HepG2 (cell line): Measurements from ENCODE around the gene CFAP46. TPM values are rescaled to one million over a fixed set of nuclear protein-coding genes. Genes with fewer than 3 reads are reported as not detected.

Experiments used
- ATAC-seq: fragments of 200-7000 bp; cut with Tn5 transposase; 3 replicates; pipeline ENCODE4 v1.9.1; 2020; ENCODE audit warnings: mild to moderate bottlenecking, moderate library complexity
- BruUV-seq: library from RNA; stranded (reverse); fragments of 400-500 nt; replicated peaks from 2 replicates; lab custom pipeline; 2021; lab: Mats Ljungman, UMichigan
- CTCF ChIA-PET: fragments of 300-600 bp; formaldehyde crosslinking; extraction: SDS; loops from one replicate; lab custom pipeline; 2021; ENCODE audit warnings: low total read pairs, inconsistent platforms, low intra/inter-chr PET ratio; lab: Yijun Ruan, JAX
- POLR2A ChIA-PET: fragments of 350-600 bp; sonication (Branson Sonifier 250); formaldehyde crosslinking; loops from one replicate; lab custom pipeline; 2020; ENCODE audit warnings: antibody characterized with exemption, inconsistent platforms; lab: Yijun Ruan, JAX
- DNase-seq: peaks from one replicate; pipeline ENCODE4 v3.0.0-alpha.2; 2015; ENCODE audit warnings: low spot score
- FAIRE-seq: peaks from 3 replicates; lab custom pipeline; 2011; peaks lifted over from hg19 to GRCh38; lab: Jason Lieb, UNC
- H2AFZ ChIP-seq: one replicate; pipeline ENCODE4 v1.6.1; 2011; ENCODE audit warnings: low read length, inconsistent platforms
- H3K27ac ChIP-seq: fragments of 300-600 bp; 3 replicates; pipeline ENCODE4 v1.8.0; 2011; ENCODE audit warnings: mixed run types, mild to moderate bottlenecking, mixed read lengths, low read length, inconsistent platforms; ENCODE audit not compliant: insufficient read depth; ENCODE audit errors: extremely low read length
- H3K27me3 ChIP-seq, 2 experiments: fragments of 200-600 bp in 1 of 2; 2 replicates in 1 of 2; 3 replicates in 1 of 2; pipeline versions ENCODE4 v1.6.0 to v1.8.0; 2011; ENCODE audit warnings: low read length in 2 of 2, mild to moderate bottlenecking in 2 of 2, moderate library complexity in 2 of 2, inconsistent platforms in 1 of 2; ENCODE audit not compliant: insufficient read depth in 2 of 2, control insufficient read depth in 1 of 2
- H3K36me3 ChIP-seq, 2 experiments: fragments of 200-600 bp in 1 of 2; replicated peaks in 1 of 2; 2 replicates in 1 of 2; 3 replicates in 1 of 2; pipeline versions ENCODE4 v1.5.1 to v1.8.0; 2011; ENCODE audit warnings: low read length in 2 of 2, inconsistent platforms in 1 of 2; ENCODE audit not compliant: insufficient read depth in 2 of 2, control insufficient read depth in 1 of 2
- H3K4me1 ChIP-seq: 2 replicates; pipeline ENCODE4 v1.5.1; 2012; ENCODE audit warnings: low read length, inconsistent platforms; ENCODE audit not compliant: insufficient read depth
- H3K4me2 ChIP-seq: 2 replicates; pipeline ENCODE4 v1.6.0; 2011; ENCODE audit warnings: low read depth, low read length, inconsistent platforms
- H3K4me3 ChIP-seq, 3 experiments: fragments of 200-600 bp in 1 of 3; sonication (generic), shearing (Covaris generic) in 1 of 3; replicated peaks in 1 of 3; 2 replicates each; pipeline ENCODE4 v1.5.1; 2011 to 2016; ENCODE audit warnings: low read length in 3 of 3, inconsistent platforms in 2 of 3, low read depth in 2 of 3, mild to moderate bottlenecking in 2 of 3, control low read depth in 1 of 3, mixed read lengths in 1 of 3; ENCODE audit not compliant: insufficient read depth in 1 of 3
- H3K79me2 ChIP-seq: one replicate; pipeline ENCODE4 v1.6.1; 2011; ENCODE audit warnings: low read length, inconsistent platforms; ENCODE audit not compliant: insufficient read depth
- H3K9ac ChIP-seq: 2 replicates; pipeline ENCODE4 v1.6.0; 2011; ENCODE audit warnings: mild to moderate bottlenecking, low read depth, low read length, inconsistent platforms; ENCODE audit not compliant: insufficient read depth
- H3K9me3 ChIP-seq: 2 replicates; pipeline ENCODE4 v1.5.1; 2012; ENCODE audit warnings: mild to moderate bottlenecking, low read length
- H4K20me1 ChIP-seq: 2 replicates; pipeline ENCODE4 v1.6.0; 2011; ENCODE audit warnings: inconsistent platforms, mild to moderate bottlenecking, low read length, moderate library complexity; ENCODE audit not compliant: insufficient read depth
- HDAC6 ChIP-seq: fragments of 200-600 bp; sonication (generic); IDR thresholded peaks from 2 replicates; pipeline ENCODE4 v1.7.0; 2017; ENCODE audit warnings: mild to moderate bottlenecking, antibody characterized with exemption, low read length, low read depth
- HMGA1 ChIP-seq: sonication (generic); formaldehyde crosslinking; conservative IDR thresholded peaks from 2 replicates; pipeline ENCODE4 v1.4.0; 2020; ENCODE audit warnings: missing genetic modification reagents
- KLF16 ChIP-seq, 2 experiments: sonication (generic) in 1 of 2; formaldehyde crosslinking in 1 of 2; IDR thresholded peaks; 2 replicates each; pipeline versions ENCODE4 v1.6.1 to v1.8.0; 2016 to 2023; ENCODE audit warnings: missing genetic modification reagents in 2 of 2, missing compliant biosample characterization in 1 of 2
- PAX8 ChIP-seq: sonication (generic); formaldehyde crosslinking; IDR thresholded peaks from 2 replicates; pipeline ENCODE4 v1.8.0; 2022; ENCODE audit warnings: mild to moderate bottlenecking, missing genetic modification reagents, borderline replicate concordance
- SUZ12 ChIP-seq: fragments of 150-350 bp; IDR thresholded peaks from 2 replicates; pipeline ENCODE4 v1.6.1; 2014; ENCODE audit warnings: low read depth, low read length
- ZNF768 ChIP-seq: sonication (generic); formaldehyde crosslinking; IDR thresholded peaks from 2 replicates; pipeline ENCODE4 v1.4.0; 2020; ENCODE audit warnings: missing genetic modification reagents
- ZNF878 ChIP-seq: sonication (generic); formaldehyde crosslinking; IDR thresholded peaks from 2 replicates; pipeline ENCODE4 v1.8.1; 2023; ENCODE audit warnings: mild to moderate bottlenecking, missing genetic modification reagents, moderate library complexity
- WGBS: methylation state at CpG from one replicate; pipeline ENCODE4 v1.1.6; 2017; ENCODE audit warnings: low lambda C conversion rate; 5-methylcytosine and 5-hydroxymethylcytosine counted together
- in situ Hi-C: cut with HindIII; loops from 2 replicates; pipeline ENCODE4 v1.10.0; 2017; ENCODE audit warnings: low pct_unique_long_range_greater_than_20kb; ENCODE audit not compliant: extremely low pct_ligation_motif_present
- intact Hi-C: fragments of 100-400 bp; cut with micrococcal nuclease; formaldehyde crosslinking; loops from one replicate; pipeline ENCODE4 v1.10.0; 2022; ENCODE audit not compliant: unreplicated experiment
- polyA plus RNA-seq, 8 experiments: library from polyadenylated mRNA; depleted of rRNA in 3 of 8; stranded (reverse) in 7 of 8; unstranded in 1 of 8; fragments of >200 nt; fragmentation: Illumina TruSeq in 4 of 8; extraction: Trizol in 4 of 8; gene quantifications; 2 replicates each; pipeline versions ENCODE4 v1.2.1 to v1.2.3, GENCODE V29; 2011 to 2016; ENCODE audit warnings: low read depth in 4 of 8, missing spikeins in 1 of 8, mixed read lengths in 1 of 8; ENCODE audit not compliant: insufficient read depth in 1 of 8
- total RNA-seq, 5 experiments: library from RNA; depleted of rRNA; stranded (reverse); fragments of >200 nt; fragmentation: Illumina TruSeq; extraction: Trizol; gene quantifications; 2 replicates each; pipeline ENCODE4 v1.2.3, GENCODE V29; 2016; ENCODE audit warnings: low read depth in 1 of 5
- TF ChIP-seq, protein P1 (sequence below), 2 experiments: fragments of 450-650 bp in 1 of 2; sonication (generic) in 1 of 2; formaldehyde crosslinking in 1 of 2; IDR thresholded peaks; 2 replicates each; pipeline versions ENCODE4 v1.6.1 to v1.8.0; 2016 to 2022; ENCODE audit warnings: antibody characterized with exemption in 1 of 2, mild to moderate bottlenecking in 1 of 2, missing genetic modification reagents in 1 of 2
- TF ChIP-seq, protein P2 (sequence below): sonication (generic); formaldehyde crosslinking; IDR thresholded peaks from 2 replicates; pipeline ENCODE4 v1.5.1; 2020; ENCODE audit warnings: missing genetic modification reagents, mild to moderate bottlenecking, borderline replicate concordance
- TF ChIP-seq, protein P3 (sequence below): sonication (generic); formaldehyde crosslinking; IDR thresholded peaks from 2 replicates; pipeline ENCODE4 v1.4.0; 2020; ENCODE audit warnings: missing genetic modification reagents, mild to moderate bottlenecking, borderline replicate concordance

The CFAP46 gene
- total and polyA plus RNA-seq, 2 of the 13 experiments (the other 11 are each of a cell fraction or from before 2014, with no cell fraction given) = 0.24 to 0.84 TPM

DNA sequence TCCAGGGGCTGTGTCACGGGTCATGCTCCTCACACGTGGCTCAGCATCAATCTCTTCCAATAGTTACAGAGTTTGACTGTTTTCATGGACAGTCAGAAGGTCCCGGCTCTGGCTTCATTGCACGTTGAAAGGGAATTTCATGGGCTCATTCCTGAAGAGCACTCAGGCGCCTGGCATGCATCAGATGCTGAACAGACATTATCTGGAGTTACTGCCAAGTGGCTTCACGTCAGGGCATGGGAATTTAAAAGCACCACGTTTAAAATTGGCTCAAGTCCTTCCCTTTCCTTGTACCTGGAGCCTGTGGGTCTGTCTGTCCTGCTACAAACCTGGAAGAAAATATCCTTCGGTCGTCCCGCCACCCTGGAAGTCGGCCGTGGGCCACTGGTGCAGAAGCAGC is 50.4 kb downstream of the CFAP46 start:
- Histone ChIP-seq H3K4me3 (no peak overlapping the region), H3K36me3 (no peaks in the 10 kb centered on the region), H3K79me2 (no peaks in the 10 kb centered on the region), H4K20me1 (no peaks in the 10 kb centered on the region), H3K27ac (no peak overlapping the region), H3K27me3 (peaks cover 5 to 29% of the 10 kb centered on the region in 2 experiments; a peak in 4 of 5 replicates), H3K4me2 (no peak overlapping the region), H3K9me3 (no peaks in the 10 kb centered on the region), H3K4me1 (no peaks in the 10 kb centered on the region), H3K9ac (no peak overlapping the region), H2AFZ (no peak overlapping the region)
- in situ Hi-C loops (loop anchor here (10.0 kb wide), 1 partner anchor 237 kb away; no protein-coding TSS in a partner anchor), intact Hi-C loops (loop anchor here (10.0 kb wide), 1 partner anchor 237 kb away; no protein-coding TSS in a partner anchor)
- ChIA-PET POLR2A (no interaction called here), CTCF (no interaction called here)
- 43% methylated on average over 11 of the region's 12 CpGs for WGBS
- no TSS peak for BruUV-seq
- FAIRE-seq = no peak
- DNase-seq = no peak
- no peak for ATAC-seq
- TF ChIP-seq, protein P1, sequence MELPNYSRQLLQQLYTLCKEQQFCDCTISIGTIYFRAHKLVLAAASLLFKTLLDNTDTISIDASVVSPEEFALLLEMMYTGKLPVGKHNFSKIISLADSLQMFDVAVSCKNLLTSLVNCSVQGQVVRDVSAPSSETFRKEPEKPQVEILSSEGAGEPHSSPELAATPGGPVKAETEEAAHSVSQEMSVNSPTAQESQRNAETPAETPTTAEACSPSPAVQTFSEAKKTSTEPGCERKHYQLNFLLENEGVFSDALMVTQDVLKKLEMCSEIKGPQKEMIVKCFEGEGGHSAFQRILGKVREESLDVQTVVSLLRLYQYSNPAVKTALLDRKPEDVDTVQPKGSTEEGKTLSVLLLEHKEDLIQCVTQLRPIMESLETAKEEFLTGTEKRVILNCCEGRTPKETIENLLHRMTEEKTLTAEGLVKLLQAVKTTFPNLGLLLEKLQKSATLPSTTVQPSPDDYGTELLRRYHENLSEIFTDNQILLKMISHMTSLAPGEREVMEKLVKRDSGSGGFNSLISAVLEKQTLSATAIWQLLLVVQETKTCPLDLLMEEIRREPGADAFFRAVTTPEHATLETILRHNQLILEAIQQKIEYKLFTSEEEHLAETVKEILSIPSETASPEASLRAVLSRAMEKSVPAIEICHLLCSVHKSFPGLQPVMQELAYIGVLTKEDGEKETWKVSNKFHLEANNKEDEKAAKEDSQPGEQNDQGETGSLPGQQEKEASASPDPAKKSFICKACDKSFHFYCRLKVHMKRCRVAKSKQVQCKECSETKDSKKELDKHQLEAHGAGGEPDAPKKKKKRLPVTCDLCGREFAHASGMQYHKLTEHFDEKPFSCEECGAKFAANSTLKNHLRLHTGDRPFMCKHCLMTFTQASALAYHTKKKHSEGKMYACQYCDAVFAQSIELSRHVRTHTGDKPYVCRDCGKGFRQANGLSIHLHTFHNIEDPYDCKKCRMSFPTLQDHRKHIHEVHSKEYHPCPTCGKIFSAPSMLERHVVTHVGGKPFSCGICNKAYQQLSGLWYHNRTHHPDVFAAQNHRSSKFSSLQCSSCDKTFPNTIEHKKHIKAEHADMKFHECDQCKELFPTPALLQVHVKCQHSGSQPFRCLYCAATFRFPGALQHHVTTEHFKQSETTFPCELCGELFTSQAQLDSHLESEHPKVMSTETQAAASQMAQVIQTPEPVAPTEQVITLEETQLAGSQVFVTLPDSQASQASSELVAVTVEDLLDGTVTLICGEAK (IDR thresholded peaks at IDR 0.05) = no peak
- TF ChIP-seq, protein P1 (CRISPR knock-in tag; IDR thresholded peaks at IDR 0.05) = no peak
- TF ChIP-seq KLF16 (CRISPR knock-in tag; IDR thresholded peaks at IDR 0.05) (no peak), HMGA1 (CRISPR knock-in tag) (no peak), ZNF768 (CRISPR knock-in tag) (no peak), HDAC6 (no peak), PAX8 (CRISPR knock-in tag) (no peak), SUZ12 (no peak), ZNF878 (CRISPR knock-in tag) (no peak)
- TF ChIP-seq, protein P2, sequence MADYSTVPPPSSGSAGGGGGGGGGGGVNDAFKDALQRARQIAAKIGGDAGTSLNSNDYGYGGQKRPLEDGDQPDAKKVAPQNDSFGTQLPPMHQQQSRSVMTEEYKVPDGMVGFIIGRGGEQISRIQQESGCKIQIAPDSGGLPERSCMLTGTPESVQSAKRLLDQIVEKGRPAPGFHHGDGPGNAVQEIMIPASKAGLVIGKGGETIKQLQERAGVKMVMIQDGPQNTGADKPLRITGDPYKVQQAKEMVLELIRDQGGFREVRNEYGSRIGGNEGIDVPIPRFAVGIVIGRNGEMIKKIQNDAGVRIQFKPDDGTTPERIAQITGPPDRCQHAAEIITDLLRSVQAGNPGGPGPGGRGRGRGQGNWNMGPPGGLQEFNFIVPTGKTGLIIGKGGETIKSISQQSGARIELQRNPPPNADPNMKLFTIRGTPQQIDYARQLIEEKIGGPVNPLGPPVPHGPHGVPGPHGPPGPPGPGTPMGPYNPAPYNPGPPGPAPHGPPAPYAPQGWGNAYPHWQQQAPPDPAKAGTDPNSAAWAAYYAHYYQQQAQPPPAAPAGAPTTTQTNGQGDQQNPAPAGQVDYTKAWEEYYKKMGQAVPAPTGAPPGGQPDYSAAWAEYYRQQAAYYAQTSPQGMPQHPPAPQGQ (CRISPR knock-in tag) = no peak
- TF ChIP-seq, protein P3, sequence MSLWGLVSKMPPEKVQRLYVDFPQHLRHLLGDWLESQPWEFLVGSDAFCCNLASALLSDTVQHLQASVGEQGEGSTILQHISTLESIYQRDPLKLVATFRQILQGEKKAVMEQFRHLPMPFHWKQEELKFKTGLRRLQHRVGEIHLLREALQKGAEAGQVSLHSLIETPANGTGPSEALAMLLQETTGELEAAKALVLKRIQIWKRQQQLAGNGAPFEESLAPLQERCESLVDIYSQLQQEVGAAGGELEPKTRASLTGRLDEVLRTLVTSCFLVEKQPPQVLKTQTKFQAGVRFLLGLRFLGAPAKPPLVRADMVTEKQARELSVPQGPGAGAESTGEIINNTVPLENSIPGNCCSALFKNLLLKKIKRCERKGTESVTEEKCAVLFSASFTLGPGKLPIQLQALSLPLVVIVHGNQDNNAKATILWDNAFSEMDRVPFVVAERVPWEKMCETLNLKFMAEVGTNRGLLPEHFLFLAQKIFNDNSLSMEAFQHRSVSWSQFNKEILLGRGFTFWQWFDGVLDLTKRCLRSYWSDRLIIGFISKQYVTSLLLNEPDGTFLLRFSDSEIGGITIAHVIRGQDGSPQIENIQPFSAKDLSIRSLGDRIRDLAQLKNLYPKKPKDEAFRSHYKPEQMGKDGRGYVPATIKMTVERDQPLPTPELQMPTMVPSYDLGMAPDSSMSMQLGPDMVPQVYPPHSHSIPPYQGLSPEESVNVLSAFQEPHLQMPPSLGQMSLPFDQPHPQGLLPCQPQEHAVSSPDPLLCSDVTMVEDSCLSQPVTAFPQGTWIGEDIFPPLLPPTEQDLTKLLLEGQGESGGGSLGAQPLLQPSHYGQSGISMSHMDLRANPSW = no peak
